Stimulated activated CD8-positive, alpha-beta memory T cell treated with anti-CD3 and anti-CD28 coated beads, Interleukin-2, amount 100 ng/mL, for 48 hours (primary cell): ENCODE measurements around the gene ST6GALNAC5.
"Not testable (repeated sequence)": the region's sequence is repeated elsewhere in the genome, so short reads cannot be mapped to it uniquely, and the experiment has no call there.

Experiments
- DNase-seq, 2 donors: peaks; one replicate each; pipeline ENCODE4 v3.0.0-alpha.2; 2020; ENCODE audit warnings: low read depth in 2 of 2

The ST6GALNAC5 gene

DNA sequence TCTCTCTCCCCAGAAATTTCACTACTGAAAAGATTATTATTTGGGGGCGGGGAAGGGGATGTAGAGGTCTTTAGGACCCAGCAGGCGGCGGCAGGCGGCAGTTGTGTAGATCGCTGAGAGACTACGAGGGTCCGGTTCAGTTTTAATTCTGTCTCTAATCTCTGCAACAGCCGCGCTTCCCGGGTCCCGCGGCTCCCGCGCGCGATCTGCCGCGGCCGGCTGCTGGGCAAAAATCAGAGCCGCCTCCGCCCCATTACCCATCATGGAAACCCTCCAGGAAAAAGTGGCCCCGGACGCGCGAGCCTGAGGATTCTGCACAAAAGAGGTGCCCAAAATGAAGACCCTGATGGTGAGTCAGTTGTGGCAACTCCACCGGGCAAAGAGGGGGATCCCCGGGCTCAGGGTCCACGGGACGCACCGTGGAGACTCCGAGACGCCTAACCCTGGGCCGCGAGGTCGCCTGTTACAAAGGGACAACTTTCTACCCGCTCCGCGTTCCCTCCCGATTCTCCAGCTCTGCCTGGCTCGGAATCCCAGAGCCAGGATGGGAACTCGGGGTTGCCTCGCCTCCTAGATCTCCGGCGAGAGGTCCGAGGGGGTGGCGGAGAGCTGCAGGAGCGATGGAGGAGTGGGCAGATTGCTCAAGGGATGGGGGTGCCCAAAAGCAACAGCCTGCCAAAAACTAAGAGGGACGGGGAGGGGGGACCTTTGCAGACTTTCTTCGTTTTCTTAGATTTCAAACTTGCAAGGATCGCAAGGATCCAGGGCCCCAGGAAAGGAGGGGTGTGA lies at the start of gene ST6GALNAC5:
ST6GALNAC5 (plus strand) TSS at position 139 of the 789 bp plus-strand sequence.
- DNase-seq, result no peak

DNA sequence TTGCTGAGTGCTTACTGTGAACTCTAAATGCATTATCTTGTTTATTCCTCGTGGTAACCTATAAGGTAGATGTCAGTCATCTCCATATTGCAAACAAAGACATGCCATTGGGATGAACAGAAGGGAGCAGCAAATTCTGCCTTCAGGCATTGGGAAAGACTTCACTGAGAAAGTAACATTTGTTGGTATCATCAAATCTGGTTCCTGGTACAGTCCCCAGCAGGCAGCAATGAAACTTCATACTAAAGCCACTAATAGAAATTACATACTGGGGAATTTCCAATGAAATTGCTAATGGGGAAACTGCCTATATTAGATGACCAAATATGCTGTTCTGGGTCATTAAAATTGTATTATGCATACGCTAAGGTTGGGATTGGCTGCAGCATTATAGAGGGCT lies 47.3 kb upstream of the ST6GALNAC5 start:
- DNase-seq, result no peak

DNA sequence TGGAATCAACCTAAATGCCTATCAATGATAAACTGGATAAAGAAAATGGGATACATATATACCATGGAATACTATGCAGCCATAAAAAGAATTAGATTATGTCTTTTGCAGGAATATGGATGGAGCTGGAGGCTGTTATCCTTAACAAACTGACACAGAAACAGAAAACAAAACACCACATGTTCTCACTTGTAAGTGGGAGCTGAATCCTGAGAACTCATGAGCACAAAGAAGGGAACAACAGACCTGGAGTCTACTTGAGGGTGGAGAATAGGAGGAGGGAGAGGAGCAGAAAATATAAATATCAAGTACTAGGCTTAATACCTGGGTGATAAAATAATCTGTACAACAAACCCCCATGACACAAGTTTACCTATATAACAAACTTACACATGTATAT lies 44.3 kb upstream of the ST6GALNAC5 start:
- not testable (repeated sequence) for DNase-seq

DNA sequence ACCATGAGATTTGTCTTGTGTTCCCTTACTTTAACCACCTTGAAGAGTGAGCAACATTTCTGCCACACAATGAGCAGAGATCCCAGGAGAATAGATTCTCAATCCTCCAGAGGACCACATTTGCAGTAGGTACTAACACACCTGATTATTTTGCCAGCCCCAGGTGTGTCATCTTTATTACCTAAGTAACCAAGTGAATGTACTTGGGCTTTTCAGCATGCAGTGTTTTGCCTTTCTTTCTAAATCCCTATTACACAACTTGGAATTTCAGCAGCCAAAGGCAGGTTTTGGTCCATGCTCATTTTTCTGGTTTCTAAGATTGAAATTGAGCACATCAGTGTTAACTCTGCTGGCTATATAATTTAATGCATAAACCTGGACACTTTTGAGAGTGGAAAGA lies 43.2 kb upstream of the ST6GALNAC5 start:
- no peak for DNase-seq

DNA sequence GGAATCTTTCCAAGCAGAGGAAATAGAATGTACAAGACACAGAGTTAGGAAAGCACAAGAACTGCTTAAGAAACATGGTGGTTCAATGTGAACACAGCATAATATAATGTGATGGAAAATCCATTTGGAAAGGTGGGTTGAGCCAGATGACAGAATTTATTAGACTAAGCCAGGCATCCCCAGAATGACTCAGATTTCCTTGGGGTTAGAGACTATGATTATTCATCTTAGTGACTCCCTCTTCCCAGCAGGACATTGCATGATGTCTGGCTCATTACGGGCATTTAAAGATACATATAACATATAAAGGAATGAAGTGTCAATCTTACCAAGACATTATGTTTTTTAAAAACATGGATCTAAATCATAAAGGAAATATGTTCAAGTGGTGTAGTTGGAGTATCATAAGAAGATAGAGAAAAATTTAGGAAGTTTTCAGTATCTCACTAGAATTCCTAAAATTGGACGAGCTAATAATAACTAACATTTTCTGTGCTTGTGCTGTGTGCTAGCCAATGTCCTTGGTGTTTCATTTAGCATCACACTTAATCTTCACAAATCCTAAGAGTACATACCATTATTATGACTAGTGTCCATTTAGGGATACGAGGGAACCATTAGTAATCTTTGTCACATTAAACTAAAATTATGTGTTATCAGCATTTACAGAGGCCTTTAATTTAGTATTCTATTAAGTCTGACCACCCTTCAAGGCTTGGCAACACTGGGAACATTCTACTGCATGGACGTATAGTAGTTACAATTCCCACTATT lies 41.0 kb upstream of the ST6GALNAC5 start:
- no peak for DNase-seq

DNA sequence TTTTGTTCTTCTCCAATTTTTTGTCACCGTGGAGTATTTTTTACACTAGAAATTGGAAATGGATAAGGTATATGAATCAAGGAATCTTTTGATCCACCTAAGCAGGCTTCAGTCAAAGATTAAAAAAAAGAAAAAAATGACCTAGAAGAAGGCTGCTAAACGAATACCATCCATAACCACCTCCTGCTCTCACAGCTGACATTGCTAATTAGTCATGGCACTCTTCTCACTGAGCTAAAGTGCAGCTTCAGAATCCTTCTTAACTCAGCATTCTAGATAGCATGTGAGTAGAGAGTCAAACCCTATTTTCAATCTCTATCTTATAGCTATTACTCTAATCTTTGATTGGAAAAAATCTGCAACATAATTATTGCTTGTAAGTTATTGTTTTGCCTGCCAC lies 40.2 kb upstream of the ST6GALNAC5 start:
- DNase-seq, result no peak

DNA sequence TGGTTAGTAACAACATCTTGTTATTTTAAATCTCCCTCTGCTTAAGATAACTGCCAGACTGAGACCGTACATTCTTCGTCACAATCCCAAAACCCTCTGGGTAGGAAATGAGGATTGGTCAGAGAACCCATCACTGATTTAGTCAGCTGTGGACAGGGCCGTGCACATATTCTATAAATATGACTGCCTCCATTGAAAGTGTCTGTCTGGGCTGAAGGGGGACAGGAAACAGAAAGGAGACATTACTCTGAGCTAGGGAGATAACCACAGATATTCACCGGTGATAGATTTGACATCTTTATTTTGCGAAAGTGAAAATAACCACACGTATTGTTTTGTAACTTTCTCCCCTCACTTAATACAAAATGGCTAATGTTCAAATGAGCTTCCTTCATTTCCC lies 36.9 kb upstream of the ST6GALNAC5 start:
- DNase-seq, result no peak

DNA sequence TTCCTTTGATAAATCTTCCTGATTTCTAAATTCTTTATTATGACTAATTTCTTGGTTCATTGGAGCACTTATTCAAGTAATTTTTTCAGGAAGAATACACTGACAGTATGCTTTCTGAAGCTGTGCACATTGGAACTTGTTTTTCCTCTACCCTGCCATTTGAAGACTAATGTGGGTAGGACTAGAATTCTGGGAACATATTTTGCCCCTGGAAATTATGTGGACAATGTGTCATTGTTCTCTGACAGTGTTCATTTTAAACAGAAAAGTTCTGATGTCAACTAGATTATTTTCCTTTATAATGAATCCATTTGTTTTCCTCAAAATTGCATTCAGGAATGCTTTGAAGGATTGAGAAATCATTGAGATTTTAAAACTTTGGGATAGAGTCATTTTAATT lies 34.8 kb upstream of the ST6GALNAC5 start:
- DNase-seq, result no peak

DNA sequence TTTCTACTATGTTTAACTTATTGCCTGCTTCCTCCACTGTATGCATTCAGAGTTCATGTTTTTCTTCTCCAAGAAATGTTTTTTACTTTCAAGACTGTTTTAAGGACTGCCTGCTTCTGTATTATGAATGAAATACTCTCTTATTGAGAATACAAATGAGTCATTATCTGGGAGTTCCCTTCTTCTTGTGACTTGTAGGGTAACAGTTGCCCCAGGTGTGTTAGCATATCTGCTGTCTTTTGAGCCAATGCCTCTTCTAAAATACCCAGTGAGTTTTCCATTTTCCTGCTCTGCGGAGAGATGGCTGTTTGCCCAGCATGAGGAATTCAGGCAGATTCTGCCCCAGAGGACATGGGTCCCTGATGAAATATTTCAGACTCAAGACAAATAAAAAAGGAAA lies 34.1 kb upstream of the ST6GALNAC5 start:
- no peak for DNase-seq

DNA sequence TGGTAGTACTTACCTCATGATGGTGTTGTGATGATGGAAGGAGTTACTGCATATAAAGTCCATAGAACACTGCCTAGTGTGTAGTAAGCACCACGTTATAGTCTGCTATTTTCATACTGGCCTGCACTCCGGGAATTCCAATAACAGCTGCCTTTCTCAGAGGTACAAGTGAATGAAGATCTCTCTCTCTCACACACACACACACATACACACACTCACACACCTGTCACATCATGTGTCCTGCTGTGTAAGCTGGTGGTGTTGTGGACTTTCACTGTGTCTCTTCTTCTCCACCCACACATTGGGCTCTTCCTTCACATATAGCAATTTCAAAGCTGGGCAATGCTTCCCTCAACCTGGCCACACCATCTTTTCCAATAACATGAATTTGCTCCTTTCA lies 33.4 kb upstream of the ST6GALNAC5 start:
- DNase-seq, result no peak

DNA sequence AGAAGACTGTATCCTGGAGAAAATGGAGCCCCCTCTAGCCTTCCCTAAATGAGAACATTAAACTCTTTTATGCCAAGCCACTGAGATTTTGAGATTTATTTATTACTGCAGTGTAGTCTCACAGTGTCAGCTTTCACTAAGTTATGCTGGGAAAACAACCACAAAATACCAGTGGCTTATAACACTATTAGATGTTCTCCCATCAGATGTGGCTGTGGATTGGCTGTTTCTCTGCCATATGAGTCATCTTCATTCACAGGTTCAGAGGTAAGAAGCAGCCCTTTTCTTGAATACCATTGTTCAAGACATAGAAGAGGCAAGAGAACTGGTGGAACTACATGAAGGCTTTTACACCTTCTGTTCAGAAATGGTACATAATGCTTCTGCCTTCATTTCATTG lies 32.1 kb upstream of the ST6GALNAC5 start:
- DNase-seq, result no peak

DNA sequence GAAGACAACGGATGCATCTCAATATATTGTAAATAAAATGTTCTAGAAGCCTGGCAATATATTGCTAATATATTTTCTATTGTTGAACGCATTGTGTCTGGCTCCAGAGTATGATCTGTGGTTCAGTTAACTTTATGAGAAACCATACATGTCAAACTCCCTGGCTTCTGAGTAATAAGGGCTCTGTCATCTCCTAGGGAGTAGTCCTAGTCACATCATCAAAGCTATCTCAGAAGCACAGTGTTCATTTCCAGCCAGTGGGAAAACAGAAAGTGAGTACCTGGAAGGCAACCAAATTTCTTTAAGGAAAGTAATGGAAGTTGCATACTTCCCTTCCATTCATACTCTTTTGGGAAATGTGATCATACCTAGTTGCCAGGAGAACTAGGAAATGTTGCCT lies 27.0 kb upstream of the ST6GALNAC5 start:
- DNase-seq, result no peak

DNA sequence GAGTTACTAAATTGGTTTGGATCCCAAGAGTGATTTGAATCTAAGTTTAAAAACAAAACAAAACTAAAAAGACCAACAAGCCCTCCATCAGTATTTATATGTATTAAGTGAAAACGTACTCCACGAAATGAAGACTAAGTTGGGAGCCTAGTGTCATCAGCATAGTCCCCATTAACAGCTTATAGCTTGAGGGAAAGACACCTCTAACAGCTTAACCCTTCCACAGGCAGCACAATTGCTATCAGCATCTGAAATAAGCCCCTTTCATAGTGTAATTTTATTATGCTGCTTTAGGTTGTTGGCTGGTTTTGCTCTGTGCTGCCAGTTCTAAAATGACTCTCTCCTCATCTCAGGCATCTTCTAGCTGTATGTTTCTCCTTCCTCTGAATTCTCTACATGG lies 25.8 kb upstream of the ST6GALNAC5 start:
- no peak for DNase-seq

DNA sequence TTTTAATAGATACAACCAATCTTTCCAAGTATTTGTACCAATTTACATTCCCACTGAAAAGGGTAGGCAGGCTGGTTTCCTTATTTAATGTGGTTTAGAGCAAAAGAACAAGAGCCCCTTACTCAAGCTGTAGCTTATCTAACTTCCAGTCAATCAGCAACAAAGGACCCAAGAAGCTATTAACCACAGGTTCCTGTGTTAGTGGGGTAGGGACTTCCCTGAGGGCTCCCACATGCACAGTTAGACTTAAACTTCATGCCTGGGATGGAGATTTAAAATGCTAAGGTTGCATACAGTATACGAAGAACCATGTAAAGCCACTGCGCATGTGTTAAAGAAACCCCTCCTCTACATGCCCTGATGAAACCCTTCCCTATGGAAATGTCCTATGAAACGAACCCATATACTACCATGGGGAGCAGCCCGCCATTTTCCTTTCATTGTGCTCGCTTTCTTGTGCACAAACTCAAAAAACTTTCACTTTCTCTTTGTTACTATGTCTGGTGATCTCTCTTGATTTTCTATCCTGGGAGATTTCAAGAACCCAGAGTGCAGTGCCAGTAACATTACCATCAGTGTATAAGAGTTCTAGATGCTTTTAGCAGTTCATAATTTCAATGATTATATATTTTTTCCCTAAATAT lies 23.3 kb upstream of the ST6GALNAC5 start:
- DNase-seq, result no peak

DNA sequence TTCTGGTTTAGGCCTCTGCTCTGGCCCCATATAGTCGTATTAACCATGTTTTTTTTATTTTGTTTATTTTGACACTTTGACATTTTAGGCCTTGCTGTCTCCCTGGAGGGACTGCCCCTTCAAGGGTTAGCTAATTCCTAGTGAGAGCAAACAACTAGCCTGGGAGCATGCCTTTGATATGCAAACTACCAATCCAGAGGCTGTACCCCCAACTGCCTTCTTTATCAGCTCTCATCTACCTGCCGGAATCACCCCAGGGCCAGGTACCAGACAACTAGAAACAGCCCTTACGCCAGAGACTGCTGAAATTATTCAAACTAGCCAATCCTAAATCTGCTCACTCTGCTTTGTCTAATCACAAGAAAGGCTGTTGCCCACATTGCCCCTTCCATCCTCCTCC lies 13.0 kb upstream of the ST6GALNAC5 start:
- no peak for DNase-seq

DNA sequence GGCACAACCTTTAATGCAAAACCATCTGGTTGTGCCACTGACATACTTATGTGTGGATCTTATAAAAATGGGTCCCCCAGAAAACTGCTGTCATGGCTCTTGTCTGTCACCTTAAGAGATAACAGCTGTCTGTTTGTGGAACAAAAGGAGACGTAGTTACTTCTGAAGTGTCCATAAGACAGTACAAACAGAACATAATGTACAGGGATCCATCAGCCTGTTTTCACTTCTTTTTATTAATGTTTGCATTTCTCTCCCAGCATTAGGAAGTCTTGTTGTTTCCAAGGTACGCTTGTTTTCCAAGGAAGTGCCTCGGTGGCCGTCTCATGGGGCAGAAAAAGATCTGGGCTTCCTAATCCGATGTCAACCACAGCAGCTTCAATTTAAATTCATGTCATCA lies 11.2 kb upstream of the ST6GALNAC5 start:
- DNase-seq, result no peak

DNA sequence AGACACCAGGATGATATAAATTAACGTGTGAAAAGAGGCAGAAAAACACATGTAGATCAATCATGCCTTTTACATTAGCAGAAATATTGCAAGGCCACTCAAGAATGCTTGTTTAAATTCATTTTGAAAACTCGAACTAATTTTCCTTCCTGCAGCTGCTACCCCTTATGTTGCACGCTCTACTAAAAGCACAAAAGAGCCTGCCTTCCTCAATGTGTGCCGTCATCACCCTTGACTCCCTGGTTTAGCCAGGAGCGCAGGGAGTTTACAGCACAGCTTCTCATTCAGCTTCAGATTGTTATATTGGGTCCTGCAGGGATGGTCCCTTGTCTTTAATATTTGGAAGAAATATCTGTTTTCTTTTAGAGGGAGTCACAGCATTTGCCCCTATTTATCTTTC lies 10.1 kb upstream of the ST6GALNAC5 start:
- no peak for DNase-seq

DNA sequence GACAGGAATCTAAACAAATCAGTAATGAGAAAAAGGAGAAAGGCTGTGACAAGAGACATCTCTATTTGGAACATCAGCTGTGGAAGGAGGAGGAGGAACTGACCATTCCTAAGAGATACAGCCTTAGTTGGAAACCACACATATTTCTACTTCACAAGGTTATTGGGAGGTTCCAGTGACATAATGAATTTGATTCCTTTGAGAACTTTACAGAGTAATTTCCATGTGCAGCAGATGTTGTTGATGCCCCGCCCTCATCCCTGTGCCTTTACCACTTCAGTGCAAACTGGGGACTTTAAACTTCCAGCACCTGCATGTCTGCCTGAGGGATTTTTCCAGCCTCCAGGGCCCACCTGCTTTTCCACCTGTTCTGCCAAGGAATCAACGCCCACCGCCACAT lies 9.3 kb upstream of the ST6GALNAC5 start:
- DNase-seq, result no peak

DNA sequence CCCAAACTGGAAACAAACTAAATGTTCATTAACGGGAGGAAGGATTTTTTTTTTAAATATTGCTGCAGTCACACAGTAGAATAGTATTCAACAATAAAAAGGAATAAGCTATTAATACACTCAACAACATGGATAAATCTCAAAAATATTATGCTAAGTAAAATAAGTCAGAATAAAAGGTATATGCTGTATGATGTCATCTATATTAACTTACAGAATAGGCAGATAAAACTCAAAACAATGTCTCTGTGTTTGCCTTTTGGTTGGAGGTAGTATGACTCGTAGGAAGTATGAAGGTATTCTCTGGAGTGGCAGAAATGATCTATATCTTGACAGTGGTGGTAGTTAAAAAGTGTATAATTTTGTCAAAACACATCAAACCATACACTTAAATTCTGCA lies 6.1 kb upstream of the ST6GALNAC5 start:
- no peak for DNase-seq

DNA sequence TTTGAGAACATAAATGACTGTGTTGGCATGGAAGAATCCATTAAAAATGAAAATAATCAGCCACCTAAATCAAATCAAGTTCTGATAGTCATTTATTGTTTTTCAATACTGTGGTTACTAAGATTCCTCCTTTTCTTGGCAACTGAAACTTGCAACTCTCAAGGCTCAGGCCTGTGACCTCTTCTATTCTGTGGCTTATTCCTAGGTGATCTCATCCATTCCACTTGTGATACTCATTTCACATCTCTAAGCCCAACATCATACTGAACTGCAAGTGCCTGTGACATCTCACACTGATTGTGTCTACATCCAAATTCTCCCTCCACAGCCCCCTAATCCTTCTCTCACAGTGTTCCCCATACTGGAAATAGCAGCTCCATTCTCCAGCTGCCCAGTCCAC lies 4.8 kb upstream of the ST6GALNAC5 start:
- DNase-seq, result no peak

DNA sequence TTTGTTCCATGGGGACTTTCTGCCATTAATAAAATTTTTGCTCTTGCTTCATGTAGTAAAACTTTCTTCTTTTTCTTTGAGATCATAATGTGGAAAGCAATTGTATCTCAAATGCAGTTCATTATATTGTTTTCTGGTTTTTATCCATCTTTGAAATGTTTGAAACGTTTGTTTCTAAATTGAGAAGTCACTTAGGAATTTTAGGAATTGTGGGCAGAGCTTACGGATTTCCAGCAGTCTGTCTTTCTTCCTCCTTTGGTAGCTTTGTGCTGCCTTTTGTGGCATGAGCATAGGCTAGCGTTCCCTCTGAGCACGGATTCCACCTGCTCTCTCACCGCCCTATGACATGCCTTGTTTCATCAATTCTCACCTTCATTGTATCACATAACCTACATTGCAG lies 2.9 kb upstream of the ST6GALNAC5 start:
- DNase-seq, result no peak

DNA sequence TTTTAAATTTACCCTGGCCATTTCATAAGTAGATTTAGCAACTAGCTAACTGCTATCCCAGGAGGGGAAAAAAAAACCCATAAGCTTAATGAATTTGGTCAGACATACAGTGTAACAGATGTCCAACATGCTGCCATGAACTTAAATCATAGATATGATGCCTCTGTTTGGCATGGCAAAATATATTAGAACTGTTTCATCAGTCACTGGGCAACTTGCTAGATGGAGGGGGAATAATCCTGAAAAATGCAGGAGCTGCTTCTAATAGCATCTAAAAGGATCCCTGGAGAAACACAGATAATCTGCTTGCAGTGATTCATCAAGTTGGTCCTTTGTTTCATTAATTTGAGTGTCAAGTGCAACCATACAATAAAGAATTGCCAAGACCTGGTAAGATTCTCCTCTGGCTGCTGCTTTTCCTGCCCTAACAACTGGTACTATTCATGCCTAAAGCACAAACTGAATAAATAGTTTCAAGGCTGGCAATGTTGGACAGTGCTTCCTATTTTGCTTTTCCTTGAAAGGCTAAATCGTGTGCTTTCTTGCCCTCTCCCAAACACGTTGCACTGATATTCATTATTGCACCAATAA lies 1.5 kb upstream of the ST6GALNAC5 start:
- no peak for DNase-seq

DNA sequence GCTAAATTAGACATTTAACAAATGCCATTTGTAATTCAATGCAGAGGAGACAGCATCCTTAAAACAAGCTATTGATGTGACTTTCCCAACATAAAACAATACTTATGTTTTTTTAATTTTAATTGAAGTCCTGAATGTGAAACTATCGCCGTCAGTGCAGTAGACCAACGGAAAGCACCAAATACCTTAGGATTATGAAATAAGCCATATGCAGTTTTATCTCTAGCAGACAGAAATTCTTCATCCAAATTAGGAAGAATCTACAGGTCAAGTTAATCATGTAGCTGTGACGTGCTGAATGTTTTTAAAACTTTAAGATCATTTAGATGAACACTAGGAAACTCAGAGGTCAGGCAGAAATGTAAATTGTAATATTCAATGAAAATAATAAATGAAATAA lies 714 bp upstream of the ST6GALNAC5 start:
- DNase-seq, result no peak
